ENCODE measurements around the gene MZB1. TPM values are rescaled to one million over a fixed set of nuclear protein-coding genes. Genes with fewer than 3 reads are reported as not detected.

MZB1 gene
- total and polyA plus RNA-seq, 2 of the 13 experiments (the other 11 are each of a cell fraction or from before 2014, with no cell fraction given) = 0.31 to 0.40 TPM

GRCh38 chr5:139426203-139426885 lies 36.6 kb upstream of the MZB1 start (continued):
- TF ChIP-seq ZNF101 (CRISPR knock-in tag; IDR thresholded peaks at IDR 0.05; ENCODE audit: borderline replicate concordance, low read depth) = no peak
- no peak for TF ChIP-seq ZFP36L2 (CRISPR knock-in tag; IDR thresholded peaks at IDR 0.05)

GRCh38 chr5:139425497-139425896 lies 35.8 kb upstream of the MZB1 start:
- H3K27ac ChIP-seq (ENCODE audit: extremely low read length, insufficient read depth, low read length) = no peak overlapping the region
- H3K79me2 ChIP-seq (ENCODE audit: insufficient read depth, low read length) = no peaks in the 10 kb centered on the region
- ATAC-seq = no peak
- no peak for TF ChIP-seq SNRNP70 (IDR thresholded peaks at IDR 0.05; ENCODE audit: low read depth, low read length)
- no peak for TF ChIP-seq FOXJ3 (CRISPR knock-in tag; IDR thresholded peaks at IDR 0.05; ENCODE audit: borderline replicate concordance)
- no peak for TF ChIP-seq TSC22D2 (CRISPR knock-in tag; IDR thresholded peaks at IDR 0.05; ENCODE audit: borderline replicate concordance)
- TF ChIP-seq GATAD1 (CRISPR knock-in tag; IDR thresholded peaks at IDR 0.05) = no peak
- TF ChIP-seq WIZ (CRISPR knock-in tag; IDR thresholded peaks at IDR 0.05) = no peak
- no peak for TF ChIP-seq ZNF280B (CRISPR knock-in tag; IDR thresholded peaks at IDR 0.05; ENCODE audit: borderline replicate concordance)
- H3K4me3 ChIP-seq (replicated peaks in 1 of 3; ENCODE audit: insufficient read depth in 1 of 3, low read depth in 2 of 3, low read length in 3 of 3) = no peak overlapping the region
- no peak overlapping the region for H3K4me2 ChIP-seq (ENCODE audit: low read depth, low read length)
- H3K9ac ChIP-seq (ENCODE audit: insufficient read depth, low read depth, low read length) = no peak overlapping the region
- no peaks in the 10 kb centered on the region for H4K20me1 ChIP-seq (ENCODE audit: insufficient read depth, low read length)
- intact Hi-C loops (cut with micrococcal nuclease; ENCODE audit: unreplicated experiment) = no loop called here
- no peak overlapping the region for H2AFZ ChIP-seq (ENCODE audit: low read length)
- 98% methylated on average over 5 of the region's 5 CpGs for WGBS (ENCODE audit: low lambda C conversion rate)
- no TSS peak for BruUV-seq (replicated peaks)
- H3K4me1 ChIP-seq (ENCODE audit: insufficient read depth, low read length) = no peaks in the 10 kb centered on the region
- ChIA-PET CTCF (ENCODE audit: low intra/inter-chr PET ratio, low total read pairs) (no interaction called here), POLR2A (no interaction called here)
- DNase-seq (ENCODE audit: low spot score) = no peak
- in situ Hi-C loops (cut with HindIII; ENCODE audit: extremely low pct_ligation_motif_present, low pct_unique_long_range_greater_than_20kb) = no loop called here
- H3K27me3 ChIP-seq (ENCODE audit: control insufficient read depth in 1 of 2, insufficient read depth in 2 of 2, low read length in 2 of 2) = no peaks in the 10 kb centered on the region
- no peaks in the 10 kb centered on the region for H3K9me3 ChIP-seq (ENCODE audit: low read length)
- H3K36me3 ChIP-seq (replicated peaks in 1 of 2; ENCODE audit: control insufficient read depth in 1 of 2, insufficient read depth in 2 of 2, low read length in 2 of 2) = peaks cover 3 to 6% of the 10 kb centered on the region in 2 experiments; a peak in 2 of 5 replicates
- FAIRE-seq = no peak
